22Rv1 (cell line): ENCODE measurements around the gene SPTLC3.

Source experiments
- CTCF ChIP-seq: fragments of 450-650 bp; IDR thresholded peaks from 2 replicates; pipeline ENCODE4 v1.5.1; 2017; ENCODE audit warnings: mild to moderate bottlenecking
- ZFX ChIP-seq: fragments of 450-650 bp; IDR thresholded peaks from 2 replicates; pipeline ENCODE4 v1.6.1; 2017; ENCODE audit warnings: antibody characterized with exemption, borderline replicate concordance

GRCh38 chr20:12965212-12965869 lies 43.4 kb upstream of the SPTLC3 start:
- TF ChIP-seq CTCF (no peak), ZFX (no peak)
